ENCODE results near the gene KIFC1. TPM values are rescaled to one million over a fixed set of nuclear protein-coding genes. Genes with fewer than 3 reads are reported as not detected.
A peak's percentile ranks its signal among the peaks of the same experiment; 100 is the strongest.

KIFC1 gene
- total and polyA plus RNA-seq, 7 donors, result 0.15 to 1.0 (median 0.22) TPM; not detected in 1

DNA sequence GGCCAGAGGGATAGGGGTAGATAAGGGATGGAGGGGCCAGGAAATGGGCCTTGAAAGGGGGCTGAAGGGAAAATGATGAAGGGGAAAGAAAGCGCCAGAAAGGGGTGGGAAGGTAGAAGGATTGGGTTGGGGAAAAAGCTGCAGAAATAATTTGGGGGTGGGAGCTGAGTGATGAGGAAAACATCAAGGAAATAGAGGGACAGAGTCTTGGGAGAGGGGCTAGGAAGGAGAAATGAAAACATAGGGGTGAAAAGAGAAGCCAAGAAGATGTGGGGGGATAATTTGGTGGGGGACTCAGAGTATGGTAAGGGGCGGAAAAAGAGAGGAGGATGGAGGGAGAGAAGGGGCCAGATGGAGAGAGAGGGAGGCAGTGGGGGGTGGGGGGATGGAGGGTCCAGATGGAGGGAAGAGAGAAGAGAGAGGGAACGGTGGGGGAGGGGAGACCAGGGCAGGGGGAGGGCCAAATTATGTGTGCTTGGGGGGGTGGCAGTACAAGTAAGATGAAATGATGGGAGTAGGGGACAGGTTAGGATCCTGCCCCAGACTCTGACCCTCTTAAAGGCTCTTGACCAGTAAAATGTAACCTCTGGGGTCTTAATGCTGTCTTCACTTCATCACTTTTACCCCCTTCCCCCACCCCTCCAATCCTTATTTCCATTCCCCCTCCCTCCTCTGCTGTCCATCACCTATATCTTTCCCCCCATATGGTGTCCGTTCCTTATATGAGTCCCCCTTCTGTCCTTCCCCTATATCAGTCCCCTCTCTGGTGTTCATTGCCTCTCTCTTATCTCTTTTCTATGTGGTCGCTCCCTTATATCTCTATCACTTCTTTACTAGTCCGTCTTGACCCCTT lies 29.1 kb downstream of the KIFC1 start:
- H3K4me1 ChIP-seq, result peaks cover 31% of the 10 kb centered on the region
- ATAC-seq (no peak), DNase-seq (no peak)
- H3K27ac ChIP-seq, result no peak overlapping the region
- 61 to 65% (median 63%) methylated on average over 6 of the region's 6 CpGs for WGBS, 3 donors
- H3K4me3 ChIP-seq, result peak overlapping the region; percentile 18
- H3K9me3 ChIP-seq, result no peaks in the 10 kb centered on the region
- intact Hi-C loops (cut with DNase I), result no loop called here
- no peaks in the 10 kb centered on the region for H3K27me3 ChIP-seq (ENCODE audit: insufficient read depth in 3 of 3, low read length in 2 of 3)
- TF ChIP-seq, protein P1, sequence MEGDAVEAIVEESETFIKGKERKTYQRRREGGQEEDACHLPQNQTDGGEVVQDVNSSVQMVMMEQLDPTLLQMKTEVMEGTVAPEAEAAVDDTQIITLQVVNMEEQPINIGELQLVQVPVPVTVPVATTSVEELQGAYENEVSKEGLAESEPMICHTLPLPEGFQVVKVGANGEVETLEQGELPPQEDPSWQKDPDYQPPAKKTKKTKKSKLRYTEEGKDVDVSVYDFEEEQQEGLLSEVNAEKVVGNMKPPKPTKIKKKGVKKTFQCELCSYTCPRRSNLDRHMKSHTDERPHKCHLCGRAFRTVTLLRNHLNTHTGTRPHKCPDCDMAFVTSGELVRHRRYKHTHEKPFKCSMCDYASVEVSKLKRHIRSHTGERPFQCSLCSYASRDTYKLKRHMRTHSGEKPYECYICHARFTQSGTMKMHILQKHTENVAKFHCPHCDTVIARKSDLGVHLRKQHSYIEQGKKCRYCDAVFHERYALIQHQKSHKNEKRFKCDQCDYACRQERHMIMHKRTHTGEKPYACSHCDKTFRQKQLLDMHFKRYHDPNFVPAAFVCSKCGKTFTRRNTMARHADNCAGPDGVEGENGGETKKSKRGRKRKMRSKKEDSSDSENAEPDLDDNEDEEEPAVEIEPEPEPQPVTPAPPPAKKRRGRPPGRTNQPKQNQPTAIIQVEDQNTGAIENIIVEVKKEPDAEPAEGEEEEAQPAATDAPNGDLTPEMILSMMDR (IDR thresholded peaks at IDR 0.05), result no peak
- peaks cover 3 to 10% of the 10 kb centered on the region in 2 donors for H3K36me3 ChIP-seq (ENCODE audit: insufficient read depth in 1 of 2, low read depth in 1 of 2)

- H3K27me3 ChIP-seq (ENCODE audit: insufficient read depth in 3 of 3, low read length in 2 of 3), result no peaks in the 10 kb centered on the region
- no peak for ATAC-seq
- H3K9me3 ChIP-seq, result no peaks in the 10 kb centered on the region
- no peak for DNase-seq
- peaks cover 0 to 4% of the 10 kb centered on the region in 2 donors for H3K36me3 ChIP-seq (ENCODE audit: insufficient read depth in 1 of 2, low read depth in 1 of 2)
- peaks cover 30% of the 10 kb centered on the region for H3K4me1 ChIP-seq
- WGBS, 3 donors, result 86 to 91% (median 88%) methylated on average over 2 of the region's 2 CpGs
- H3K4me3 ChIP-seq, result no peak overlapping the region
- H3K27ac ChIP-seq, result no peak overlapping the region
- intact Hi-C loops (cut with DNase I), result no loop called here
- TF ChIP-seq, protein P1 (IDR thresholded peaks at IDR 0.05), result no peak
These were observed 29.7 kb downstream of the KIFC1 start for GRCh38 chr6:33421344-33421643.

GRCh38 chr6:33423777-33424176 lies 32.2 kb downstream of the KIFC1 start:
- TF ChIP-seq, protein P1 (IDR thresholded peaks at IDR 0.05), result no peak
- Histone ChIP-seq H3K36me3 (ENCODE audit: insufficient read depth in 1 of 2, low read depth in 1 of 2) (no peaks in the 10 kb centered on the region), H3K4me3 (no peak overlapping the region), H3K27ac (no peak overlapping the region), H3K27me3 (ENCODE audit: insufficient read depth in 3 of 3, low read length in 2 of 3) (no peaks in the 10 kb centered on the region), H3K4me1 (peaks cover 19% of the 10 kb centered on the region), H3K9me3 (no peaks in the 10 kb centered on the region)
- intact Hi-C loops (cut with DNase I), result no loop called here
- ATAC-seq (no peak), DNase-seq (no peak)
- WGBS, 3 donors, result 88 to 98% (median 98%) methylated on average over 2 of the region's 2 CpGs

DNA sequence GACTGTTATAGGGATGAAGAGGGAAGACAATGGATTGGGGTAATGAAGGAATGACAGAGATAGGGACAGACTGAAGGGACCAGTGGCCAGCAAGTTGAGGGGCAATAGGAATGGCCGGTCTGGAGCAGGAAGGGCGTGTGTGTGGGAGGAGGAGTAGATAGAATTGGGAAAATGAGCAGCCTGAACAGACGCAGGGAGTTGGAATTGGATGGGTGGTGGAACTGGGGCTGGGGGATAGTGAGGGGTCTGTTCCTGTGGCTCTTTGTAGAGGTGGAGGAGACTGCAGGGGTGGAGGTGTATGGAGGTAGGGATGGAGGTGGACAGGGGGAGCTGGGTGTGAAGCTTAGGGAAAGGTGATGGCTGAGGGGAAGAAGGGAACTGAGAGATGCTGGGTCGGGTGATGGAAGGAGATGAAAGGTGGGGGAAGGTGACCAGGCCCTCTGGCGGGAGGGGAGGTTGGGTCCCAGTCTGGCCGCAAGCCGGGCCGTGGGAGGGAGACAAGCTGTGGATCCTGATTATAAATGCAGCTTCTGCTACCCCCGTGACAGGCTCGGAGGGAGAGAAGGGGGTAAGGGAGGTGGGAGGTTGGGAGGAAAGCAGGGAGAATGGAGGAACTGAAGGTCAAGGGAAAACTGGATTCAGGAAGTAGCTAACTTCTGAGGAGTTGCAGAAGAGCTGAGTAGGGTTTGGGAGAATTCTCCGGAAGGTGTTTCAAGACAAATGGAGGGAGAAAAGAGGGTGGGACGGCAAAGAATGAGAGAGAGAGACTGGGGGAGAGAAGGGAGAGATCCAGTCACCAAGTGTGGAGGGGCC lies 33.4 kb downstream of the KIFC1 start:
- TF ChIP-seq, protein P1 (IDR thresholded peaks at IDR 0.05), result no peak
- WGBS, 3 donors, result 14 to 17% (median 14%) methylated on average over 12 of the region's 12 CpGs
- ATAC-seq, result peak in 2 of 4 donors; percentile 2
- intact Hi-C loops (cut with DNase I), result loop anchor here in 1 of 2 donors (5.0 kb wide), 1 partner anchor 33 kb away; the partner anchor contains the start of gene KIFC1
- DNase-seq, result no peak
- H3K4me1 ChIP-seq, result peaks cover 18% of the 10 kb centered on the region
- H3K27ac ChIP-seq, result peak overlapping the region; percentile 85
- H3K9me3 ChIP-seq, result no peaks in the 10 kb centered on the region
- peak overlapping the region; percentile 73 for H3K4me3 ChIP-seq
- no peaks in the 10 kb centered on the region for H3K36me3 ChIP-seq (ENCODE audit: insufficient read depth in 1 of 2, low read depth in 1 of 2)
- H3K27me3 ChIP-seq (ENCODE audit: insufficient read depth in 3 of 3, low read length in 2 of 3), result no peaks in the 10 kb centered on the region

All from psoas muscle (tissue), 8 donors.